HepG2 (cell line): ENCODE results near the gene PYGO2. TPM values are rescaled to one million over a fixed set of nuclear protein-coding genes. Genes with fewer than 3 reads are reported as not detected.

Source experiments
- ATAC-seq: fragments of 200-7000 bp; cut with Tn5 transposase; 3 replicates; pipeline ENCODE4 v1.9.1; 2020; ENCODE audit warnings: mild to moderate bottlenecking, moderate library complexity
- BruUV-seq: library from RNA; stranded (reverse); fragments of 400-500 nt; replicated peaks from 2 replicates; lab custom pipeline; 2021; lab: Mats Ljungman, UMichigan
- CTCF ChIA-PET: fragments of 300-600 bp; formaldehyde crosslinking; extraction: SDS; loops from one replicate; lab custom pipeline; 2021; ENCODE audit warnings: low total read pairs, inconsistent platforms, low intra/inter-chr PET ratio; lab: Yijun Ruan, JAX
- POLR2A ChIA-PET: fragments of 350-600 bp; sonication (Branson Sonifier 250); formaldehyde crosslinking; loops from one replicate; lab custom pipeline; 2020; ENCODE audit warnings: antibody characterized with exemption, inconsistent platforms; lab: Yijun Ruan, JAX
- DNase-seq: peaks from one replicate; pipeline ENCODE4 v3.0.0-alpha.2; 2015; ENCODE audit warnings: low spot score
- FAIRE-seq: peaks from 3 replicates; lab custom pipeline; 2011; peaks lifted over from hg19 to GRCh38; lab: Jason Lieb, UNC
- H2AFZ ChIP-seq: one replicate; pipeline ENCODE4 v1.6.1; 2011; ENCODE audit warnings: low read length, inconsistent platforms
- H3K27ac ChIP-seq: fragments of 300-600 bp; 3 replicates; pipeline ENCODE4 v1.8.0; 2011; ENCODE audit warnings: mixed run types, mild to moderate bottlenecking, mixed read lengths, low read length, inconsistent platforms; ENCODE audit not compliant: insufficient read depth; ENCODE audit errors: extremely low read length
- H3K27me3 ChIP-seq, 2 experiments: fragments of 200-600 bp in 1 of 2; 2 replicates in 1 of 2; 3 replicates in 1 of 2; pipeline versions ENCODE4 v1.6.0 to v1.8.0; 2011; ENCODE audit warnings: low read length in 2 of 2, mild to moderate bottlenecking in 2 of 2, moderate library complexity in 2 of 2, inconsistent platforms in 1 of 2; ENCODE audit not compliant: insufficient read depth in 2 of 2, control insufficient read depth in 1 of 2
- H3K36me3 ChIP-seq, 2 experiments: fragments of 200-600 bp in 1 of 2; replicated peaks in 1 of 2; 2 replicates in 1 of 2; 3 replicates in 1 of 2; pipeline versions ENCODE4 v1.5.1 to v1.8.0; 2011; ENCODE audit warnings: low read length in 2 of 2, inconsistent platforms in 1 of 2; ENCODE audit not compliant: insufficient read depth in 2 of 2, control insufficient read depth in 1 of 2
- H3K4me1 ChIP-seq: 2 replicates; pipeline ENCODE4 v1.5.1; 2012; ENCODE audit warnings: low read length, inconsistent platforms; ENCODE audit not compliant: insufficient read depth
- H3K4me2 ChIP-seq: 2 replicates; pipeline ENCODE4 v1.6.0; 2011; ENCODE audit warnings: low read depth, low read length, inconsistent platforms
- H3K4me3 ChIP-seq, 3 experiments: fragments of 200-600 bp in 1 of 3; sonication (generic), shearing (Covaris generic) in 1 of 3; replicated peaks in 1 of 3; 2 replicates each; pipeline ENCODE4 v1.5.1; 2011 to 2016; ENCODE audit warnings: low read length in 3 of 3, inconsistent platforms in 2 of 3, low read depth in 2 of 3, mild to moderate bottlenecking in 2 of 3, control low read depth in 1 of 3, mixed read lengths in 1 of 3; ENCODE audit not compliant: insufficient read depth in 1 of 3
- H3K79me2 ChIP-seq: one replicate; pipeline ENCODE4 v1.6.1; 2011; ENCODE audit warnings: low read length, inconsistent platforms; ENCODE audit not compliant: insufficient read depth
- H3K9ac ChIP-seq: 2 replicates; pipeline ENCODE4 v1.6.0; 2011; ENCODE audit warnings: mild to moderate bottlenecking, low read depth, low read length, inconsistent platforms; ENCODE audit not compliant: insufficient read depth
- H3K9me3 ChIP-seq: 2 replicates; pipeline ENCODE4 v1.5.1; 2012; ENCODE audit warnings: mild to moderate bottlenecking, low read length
- H4K20me1 ChIP-seq: 2 replicates; pipeline ENCODE4 v1.6.0; 2011; ENCODE audit warnings: inconsistent platforms, mild to moderate bottlenecking, low read length, moderate library complexity; ENCODE audit not compliant: insufficient read depth
- AKAP8 ChIP-seq: sonication (generic); formaldehyde crosslinking; IDR thresholded peaks from 2 replicates; pipeline ENCODE4 v1.5.1; 2020; ENCODE audit warnings: mild to moderate bottlenecking, missing genetic modification reagents
- CREBL2 ChIP-seq: sonication (generic); formaldehyde crosslinking; IDR thresholded peaks from 2 replicates; pipeline ENCODE4 v1.8.1; 2023; ENCODE audit warnings: missing genetic modification reagents, mild to moderate bottlenecking, borderline replicate concordance
- GLI4 ChIP-seq: sonication (generic); formaldehyde crosslinking; IDR thresholded peaks from 2 replicates; pipeline ENCODE4 v1.5.1; 2020; ENCODE audit warnings: missing genetic modification reagents, mild to moderate bottlenecking, moderate library complexity, borderline replicate concordance
- HIC2 ChIP-seq: sonication (generic); formaldehyde crosslinking; IDR thresholded peaks from 2 replicates; pipeline ENCODE4 v1.9.0; 2022; ENCODE audit warnings: low read depth, missing genetic modification reagents
- KMT2A ChIP-seq: sonication (generic); formaldehyde crosslinking; IDR thresholded peaks from 2 replicates; pipeline ENCODE4 v1.4.0; 2020; ENCODE audit warnings: missing genetic modification reagents
- NPAS2 ChIP-seq: sonication (generic); formaldehyde crosslinking; IDR thresholded peaks from 2 replicates; pipeline ENCODE4 v1.8.0; 2022; ENCODE audit warnings: mild to moderate bottlenecking, missing genetic modification reagents, borderline replicate concordance
- SMARCE1 ChIP-seq: fragments of 450-650 bp; IDR thresholded peaks from 2 replicates; pipeline ENCODE4 v1.6.1; 2017; ENCODE audit warnings: borderline replicate concordance
- THAP9 ChIP-seq: sonication (generic); formaldehyde crosslinking; IDR thresholded peaks from 2 replicates; pipeline ENCODE4; 2020; ENCODE audit warnings: missing genetic modification reagents, mild to moderate bottlenecking, borderline replicate concordance
- ZFP36L2 ChIP-seq: sonication (generic); formaldehyde crosslinking; IDR thresholded peaks from 2 replicates; pipeline ENCODE4 v1.4.0; 2020; ENCODE audit warnings: missing genetic modification reagents
- ZFP37 ChIP-seq: sonication (generic); formaldehyde crosslinking; IDR thresholded peaks from 2 replicates; pipeline ENCODE4 v1.4.0; 2020; ENCODE audit warnings: missing genetic modification reagents, borderline replicate concordance
- ZNF414 ChIP-seq: sonication (generic); formaldehyde crosslinking; IDR thresholded peaks from 2 replicates; pipeline ENCODE4 v1.5.0; 2020; ENCODE audit warnings: missing genetic modification reagents
- WGBS: methylation state at CpG from one replicate; pipeline ENCODE4 v1.1.6; 2017; ENCODE audit warnings: low lambda C conversion rate; 5-methylcytosine and 5-hydroxymethylcytosine counted together
- in situ Hi-C: cut with HindIII; loops from 2 replicates; pipeline ENCODE4 v1.10.0; 2017; ENCODE audit warnings: low pct_unique_long_range_greater_than_20kb; ENCODE audit not compliant: extremely low pct_ligation_motif_present
- intact Hi-C: fragments of 100-400 bp; cut with micrococcal nuclease; formaldehyde crosslinking; loops from one replicate; pipeline ENCODE4 v1.10.0; 2022; ENCODE audit not compliant: unreplicated experiment
- polyA plus RNA-seq, 8 experiments: library from polyadenylated mRNA; depleted of rRNA in 3 of 8; stranded (reverse) in 7 of 8; unstranded in 1 of 8; fragments of >200 nt; fragmentation: Illumina TruSeq in 4 of 8; extraction: Trizol in 4 of 8; gene quantifications; 2 replicates each; pipeline versions ENCODE4 v1.2.1 to v1.2.3, GENCODE V29; 2011 to 2016; ENCODE audit warnings: low read depth in 4 of 8, missing spikeins in 1 of 8, mixed read lengths in 1 of 8; ENCODE audit not compliant: insufficient read depth in 1 of 8
- total RNA-seq, 5 experiments: library from RNA; depleted of rRNA; stranded (reverse); fragments of >200 nt; fragmentation: Illumina TruSeq; extraction: Trizol; gene quantifications; 2 replicates each; pipeline ENCODE4 v1.2.3, GENCODE V29; 2016; ENCODE audit warnings: low read depth in 1 of 5

The PYGO2 gene
- total and polyA plus RNA-seq, 2 of the 13 experiments (the other 11 are each of a cell fraction or from before 2014, with no cell fraction given) = 20.3 to 21.8 TPM

GRCh38 chr1:154926201-154926600 is 35.4 kb downstream of the PYGO2 start:
- Histone ChIP-seq H3K9ac (no peak overlapping the region), H3K9me3 (no peaks in the 10 kb centered on the region), H3K36me3 (peaks cover 1 to 10% of the 10 kb centered on the region in 2 experiments; a peak in 2 of 5 replicates), H2AFZ (no peak overlapping the region)
- in situ Hi-C loops = no loop called here
- no peak for ATAC-seq
- BruUV-seq = no TSS peak
- POLR2A ChIA-PET = no interaction called here
- TF ChIP-seq ZNF414 = no peak
- TF ChIP-seq, all 625 proteins: peak for 0
- no peak overlapping the region for H3K27ac ChIP-seq
- CTCF ChIA-PET = no interaction called here
- H3K4me1 ChIP-seq = peaks cover 6% of the 10 kb centered on the region
- H3K4me3 ChIP-seq = no peak overlapping the region
- H3K4me2 ChIP-seq = no peak overlapping the region
- no peaks in the 10 kb centered on the region for H3K27me3 ChIP-seq
- intact Hi-C loops = no loop called here
- WGBS = 98% methylated on average over 13 of the region's 13 CpGs
- FAIRE-seq (no peak), DNase-seq (no peak)
- H3K79me2 ChIP-seq = no peaks in the 10 kb centered on the region
- no peaks in the 10 kb centered on the region for H4K20me1 ChIP-seq

GRCh38 chr1:154925335-154926170 is 36.0 kb downstream of the PYGO2 start:
- intact Hi-C loops (no loop called here), in situ Hi-C loops (no loop called here)
- FAIRE-seq (no peak), ATAC-seq (no peak), DNase-seq (no peak)
- no peak overlapping the region for H3K4me3 ChIP-seq
- no peaks in the 10 kb centered on the region for H3K79me2 ChIP-seq
- CTCF ChIA-PET = no interaction called here
- H3K27me3 ChIP-seq = no peaks in the 10 kb centered on the region
- H3K9me3 ChIP-seq = no peaks in the 10 kb centered on the region
- no peaks in the 10 kb centered on the region for H3K4me1 ChIP-seq
- 100% methylated on average over 2 of the region's 3 CpGs for WGBS
- H3K27ac ChIP-seq = no peak overlapping the region
- BruUV-seq = no TSS peak
- no peak overlapping the region for H2AFZ ChIP-seq
- H3K9ac ChIP-seq = no peak overlapping the region
- POLR2A ChIA-PET = no interaction called here
- no peaks in the 10 kb centered on the region for H4K20me1 ChIP-seq
- H3K36me3 ChIP-seq = peaks cover 1 to 10% of the 10 kb centered on the region in 2 experiments; a peak in 2 of 5 replicates
- H3K4me2 ChIP-seq = no peak overlapping the region
- no peak for TF ChIP-seq SMARCE1
- TF ChIP-seq ZFP36L2 (CRISPR knock-in tag) = no peak
- TF ChIP-seq CREBL2 (CRISPR knock-in tag) = no peak
- TF ChIP-seq NPAS2 = no peak
- no peak for TF ChIP-seq GLI4
- no peak for TF ChIP-seq AKAP8 (CRISPR knock-in tag)
- TF ChIP-seq THAP9 (CRISPR knock-in tag) = no peak
- no peak for TF ChIP-seq ZFP37 (CRISPR knock-in tag)
- no peak for TF ChIP-seq KMT2A (CRISPR knock-in tag)
- TF ChIP-seq HIC2 (CRISPR knock-in tag) = no peak
